HEK293T (cell line): ENCODE measurements around the gene MEA1.

Experiments used
- CTCF ChIA-PET: fragments of 350-600 bp; formaldehyde crosslinking; extraction: SDS; loops from one replicate; lab custom pipeline; 2021; ENCODE audit warnings: antibody characterized with exemption, inconsistent platforms; lab: Yijun Ruan, JAX
- POLR2A ChIA-PET: fragments of 350-600 bp; formaldehyde crosslinking; extraction: SDS; loops from one replicate; lab custom pipeline; 2020; ENCODE audit warnings: antibody characterized with exemption, inconsistent platforms; lab: Yijun Ruan, JAX
- DNase-seq: peaks from one replicate; pipeline ENCODE4 v3.0.0; 2012; ENCODE audit warnings: mixed read lengths; ENCODE audit errors: extremely low spot score
- ARNT ChIP-seq: fragments of 450-650 bp; IDR thresholded peaks from 2 replicates; pipeline ENCODE4 v1.6.1; 2017; ENCODE audit warnings: mild to moderate bottlenecking
- BHLHE40 ChIP-seq: fragments of 450-650 bp; IDR thresholded peaks from 2 replicates; pipeline ENCODE4 v1.6.1; 2016; ENCODE audit warnings: mild to moderate bottlenecking, moderate library complexity, borderline replicate concordance
- CTBP1 ChIP-seq: fragments of 450-650 bp; IDR thresholded peaks from 2 replicates; pipeline ENCODE4 v1.6.1; 2016; ENCODE audit warnings: borderline replicate concordance
- ELF4 ChIP-seq: fragments of 450-650 bp; IDR thresholded peaks from 2 replicates; pipeline ENCODE4 v1.6.1; 2017; ENCODE audit warnings: antibody characterized with exemption
- FOXA1 ChIP-seq: fragments of 450-650 bp; IDR thresholded peaks from 2 replicates; pipeline ENCODE4 v1.6.1; 2016; ENCODE audit warnings: mild to moderate bottlenecking
- FOXK2 ChIP-seq: fragments of 450-650 bp; IDR thresholded peaks from 2 replicates; pipeline ENCODE4 v1.6.1; 2016; ENCODE audit warnings: mild to moderate bottlenecking
- FOXM1 ChIP-seq: fragments of 450-650 bp; IDR thresholded peaks from 2 replicates; pipeline ENCODE4 v1.6.1; 2017; ENCODE audit warnings: mild to moderate bottlenecking, borderline replicate concordance
- HDGF ChIP-seq: fragments of 450-650 bp; IDR thresholded peaks from 2 replicates; pipeline ENCODE4 v1.6.1; 2017; ENCODE audit warnings: antibody characterized with exemption, borderline replicate concordance
- L3MBTL2 ChIP-seq: fragments of 450-650 bp; conservative IDR thresholded peaks from 2 replicates; pipeline ENCODE4 v1.6.1; 2016; ENCODE audit warnings: mild to moderate bottlenecking
- LEF1 ChIP-seq: fragments of 450-650 bp; IDR thresholded peaks from 2 replicates; pipeline ENCODE4 v1.6.1; 2017; ENCODE audit warnings: mild to moderate bottlenecking, borderline replicate concordance
- NFRKB ChIP-seq: fragments of 450-650 bp; IDR thresholded peaks from 2 replicates; pipeline ENCODE4 v1.6.1; 2016; ENCODE audit warnings: mild to moderate bottlenecking, moderate library complexity
- SP1 ChIP-seq: fragments of 450-650 bp; IDR thresholded peaks from 2 replicates; pipeline ENCODE4 v1.6.1; 2017
- SUZ12 ChIP-seq: fragments of 450-650 bp; IDR thresholded peaks from 2 replicates; pipeline ENCODE4 v1.6.1; 2016; ENCODE audit warnings: mild to moderate bottlenecking
- TARDBP ChIP-seq: fragments of 450-650 bp; IDR thresholded peaks from 2 replicates; pipeline ENCODE4 v1.6.1; 2016
- ZNF384 ChIP-seq: fragments of 450-650 bp; IDR thresholded peaks from 2 replicates; pipeline ENCODE4 v1.6.1; 2016
- TF ChIP-seq, protein P1 (sequence below): fragments of 450-650 bp; IDR thresholded peaks from 2 replicates; pipeline ENCODE4 v1.6.1; 2016

MEA1 gene

DNA sequence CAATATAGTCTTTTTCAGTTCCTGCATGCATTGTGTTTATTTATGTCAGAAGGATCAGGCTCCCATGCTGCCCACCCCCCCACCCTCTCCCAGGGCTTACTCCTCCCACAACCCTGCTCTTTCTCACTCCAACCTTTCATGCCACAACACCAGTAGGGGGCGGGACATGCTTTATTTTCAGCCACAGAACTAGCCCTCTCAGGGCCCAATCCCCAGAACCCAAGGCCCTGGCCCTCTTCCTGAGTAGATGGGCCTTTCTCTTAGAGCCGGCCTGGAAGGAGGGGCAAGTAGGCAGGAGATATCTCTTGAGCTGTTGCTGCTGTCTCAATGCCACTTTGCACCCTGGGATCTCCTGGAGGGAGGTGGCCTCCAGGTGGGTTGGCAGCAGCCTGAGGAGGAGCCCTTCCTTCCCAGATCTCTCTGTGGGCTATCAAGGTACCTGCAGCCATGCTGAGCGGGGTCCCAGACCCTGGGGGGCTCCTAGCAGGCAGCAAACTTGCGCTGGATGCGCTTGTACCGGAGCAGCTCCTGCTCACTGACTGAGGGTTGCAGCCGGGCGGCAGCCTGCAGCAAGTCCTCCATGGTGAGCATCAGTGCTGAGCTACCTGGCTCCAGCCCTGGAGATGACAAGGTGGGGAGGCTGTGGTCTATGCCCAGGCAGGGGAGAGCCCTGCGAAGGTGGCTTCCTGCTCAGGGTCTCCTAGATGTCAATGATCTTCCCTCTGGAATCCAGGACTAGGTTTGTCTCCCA is 49.7 kb downstream of the MEA1 start:
- peak; percentile 76 for DNase-seq
- POLR2A ChIA-PET = interaction anchor here (1.4 to 2.5 kb wide), 4 partner anchors 15 to 50 kb away, joined by 3 to 22 read pairs (median 8); partner anchors contain the start of genes CNPY3, KLHDC3, MEA1 and PEX6
- no peak for TF ChIP-seq ZNF384
- no peak for TF ChIP-seq NFRKB
- no peak for TF ChIP-seq TARDBP
- no peak for TF ChIP-seq ARNT
- no peak for TF ChIP-seq FOXA1
- no peak for TF ChIP-seq SP1
- TF ChIP-seq FOXK2 = no peak
- TF ChIP-seq ELF4 = no peak
- CTCF ChIA-PET = interaction anchor here (0.8 to 1.1 kb wide), 2 partner anchors 11 to 179 kb away, joined by 3 read pairs; no protein-coding TSS in a partner anchor

- TF ChIP-seq LEF1 (no peak), FOXM1 (no peak), HDGF (no peak), BHLHE40 (no peak), FOXK2 (no peak), NFRKB (no peak), ARNT (no peak)
- ChIA-PET POLR2A (interaction anchor here (1.5 to 2.1 kb wide), 2 partner anchors 21 to 34 kb away, joined by 4 to 12 read pairs; partner anchors contain the start of genes CNPY3 and PPP2R5D), CTCF (interaction anchor here (0.7 kb wide), 1 partner anchor 12 kb away, joined by 3 read pairs; no protein-coding TSS in a partner anchor)
- DNase-seq = no peak
Observed at GRCh38 chr6:42963179-42963854, 50.4 kb downstream of the MEA1 start.

- TF ChIP-seq SP1 (no peak), NFRKB (no peak), FOXM1 (no peak), HDGF (no peak), ZNF384 (no peak), FOXK2 (no peak), ARNT (no peak), LEF1 (no peak), TARDBP (no peak), BHLHE40 (no peak), L3MBTL2 (no peak), FOXA1 (no peak), CTBP1 (no peak), ELF4 (no peak), SUZ12 (no peak)
- TF ChIP-seq, protein P1, sequence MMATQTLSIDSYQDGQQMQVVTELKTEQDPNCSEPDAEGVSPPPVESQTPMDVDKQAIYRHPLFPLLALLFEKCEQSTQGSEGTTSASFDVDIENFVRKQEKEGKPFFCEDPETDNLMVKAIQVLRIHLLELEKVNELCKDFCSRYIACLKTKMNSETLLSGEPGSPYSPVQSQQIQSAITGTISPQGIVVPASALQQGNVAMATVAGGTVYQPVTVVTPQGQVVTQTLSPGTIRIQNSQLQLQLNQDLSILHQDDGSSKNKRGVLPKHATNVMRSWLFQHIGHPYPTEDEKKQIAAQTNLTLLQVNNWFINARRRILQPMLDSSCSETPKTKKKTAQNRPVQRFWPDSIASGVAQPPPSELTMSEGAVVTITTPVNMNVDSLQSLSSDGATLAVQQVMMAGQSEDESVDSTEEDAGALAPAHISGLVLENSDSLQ = no peak
- ChIA-PET POLR2A (no interaction called here), CTCF (interaction anchor here (0.7 kb wide), 1 partner anchor 13 kb away, joined by 3 read pairs; no protein-coding TSS in a partner anchor)
- DNase-seq = no peak
Observed at GRCh38 chr6:42962502-42963178, 51.1 kb downstream of the MEA1 start.

- POLR2A ChIA-PET = no interaction called here
- DNase-seq = no peak
- no peak for TF ChIP-seq HDGF
- TF ChIP-seq ZNF384 = no peak
- TF ChIP-seq FOXA1 = no peak
- no peak for TF ChIP-seq TARDBP
- no peak for TF ChIP-seq LEF1
- TF ChIP-seq L3MBTL2 = no peak
- no peak for TF ChIP-seq SP1
- TF ChIP-seq ELF4 = no peak
- TF ChIP-seq NFRKB = no peak
- TF ChIP-seq SUZ12 = no peak
- no peak for TF ChIP-seq BHLHE40
- no peak for TF ChIP-seq ARNT
- TF ChIP-seq FOXM1 = no peak
- TF ChIP-seq, protein P1 = no peak
- TF ChIP-seq FOXK2 = no peak
- TF ChIP-seq CTBP1 = no peak
- CTCF ChIA-PET = no interaction called here
Observed at GRCh38 chr6:42962096-42962495, 51.6 kb downstream of the MEA1 start.
